Mucosa of stomach (tissue), 1 donor: Measurements from ENCODE around the gene ADARB2.

Source experiments
- H3K27me3 ChIP-seq: one replicate; pipeline ENCODE4 v1.7.0; 2013; ENCODE audit warnings: mild to moderate bottlenecking, low read length; ENCODE audit not compliant: control insufficient read depth, insufficient read depth
- H3K36me3 ChIP-seq: one replicate; pipeline ENCODE4 v1.7.0; 2013; ENCODE audit warnings: low read length; ENCODE audit not compliant: control insufficient read depth, insufficient read depth
- H3K4me1 ChIP-seq: one replicate; pipeline ENCODE4 v1.7.0; 2013; ENCODE audit warnings: mild to moderate bottlenecking, low read length; ENCODE audit not compliant: control insufficient read depth, insufficient read depth
- H3K4me3 ChIP-seq: one replicate; pipeline ENCODE4 v1.7.0; 2013; ENCODE audit warnings: low read length
- H3K9ac ChIP-seq: one replicate; pipeline ENCODE4 v1.7.0; 2013; ENCODE audit warnings: mild to moderate bottlenecking, low read length, moderate library complexity
- H3K9me3 ChIP-seq: one replicate; pipeline ENCODE4 v1.7.0; 2013; ENCODE audit warnings: mild to moderate bottlenecking, low read length, moderate library complexity; ENCODE audit not compliant: control insufficient read depth
- donor health status: Pancreatic carcinoma.

Gene ADARB2

DNA sequence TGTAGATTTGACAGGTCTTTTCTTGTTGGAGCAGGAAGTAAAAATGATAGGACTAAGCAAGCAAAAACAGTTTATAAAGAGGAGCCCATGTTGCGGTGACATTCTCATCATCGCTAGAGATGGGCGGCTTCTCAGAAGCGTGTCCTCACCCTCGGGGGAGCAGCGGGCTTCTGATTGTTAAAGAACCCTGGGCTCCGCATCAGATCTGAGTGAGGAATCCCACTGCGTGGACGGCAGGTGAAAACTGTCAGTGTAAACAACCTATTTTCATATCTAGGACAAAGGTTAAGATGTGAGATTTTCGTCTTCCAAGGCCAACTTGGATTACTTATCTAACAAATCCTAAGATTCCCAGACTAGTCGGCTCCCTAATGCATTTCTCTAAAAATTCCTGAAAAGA, 177.6 kb downstream of the ADARB2 start:
- no peaks in the 10 kb centered on the region for H3K4me1 ChIP-seq
- no peaks in the 10 kb centered on the region for H3K9me3 ChIP-seq
- H3K9ac ChIP-seq: no peak overlapping the region
- no peak overlapping the region for H3K4me3 ChIP-seq
- peaks cover 10% of the 10 kb centered on the region for H3K27me3 ChIP-seq
- H3K36me3 ChIP-seq: no peaks in the 10 kb centered on the region

DNA sequence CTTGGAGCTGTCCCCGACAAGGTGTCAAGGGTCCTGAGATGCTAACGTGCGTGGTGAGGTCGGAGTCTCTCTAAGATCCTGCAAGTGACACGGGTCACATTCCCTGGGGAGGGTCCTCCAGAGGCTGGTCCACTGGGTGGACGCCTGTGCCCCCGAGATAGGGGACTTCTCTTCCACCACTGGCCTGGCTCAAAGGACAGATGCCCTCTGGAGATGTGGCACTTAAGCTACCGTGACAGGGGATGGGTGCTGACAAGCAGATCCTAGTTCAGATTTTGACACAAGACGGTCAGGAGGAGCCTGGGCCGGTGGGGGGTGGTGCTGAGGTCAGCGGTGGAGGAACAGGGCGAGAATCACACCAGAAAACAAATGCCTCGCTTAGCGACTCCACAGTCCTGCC, 178.0 kb downstream of the ADARB2 start:
- Histone ChIP-seq H3K4me1 (no peaks in the 10 kb centered on the region), H3K27me3 (peaks cover 10% of the 10 kb centered on the region), H3K4me3 (no peak overlapping the region)

GRCh38 chr10:1558906-1559305, 178.4 kb downstream of the ADARB2 start:
- Histone ChIP-seq H3K4me1 (no peaks in the 10 kb centered on the region), H3K9ac (no peak overlapping the region), H3K4me3 (no peak overlapping the region), H3K36me3 (no peaks in the 10 kb centered on the region), H3K9me3 (no peaks in the 10 kb centered on the region), H3K27me3 (peaks cover 10% of the 10 kb centered on the region)

More for the DNA sequence above, 178.0 kb downstream of the ADARB2 start:
- H3K36me3 ChIP-seq: no peaks in the 10 kb centered on the region
- H3K9ac ChIP-seq: no peak overlapping the region
- no peaks in the 10 kb centered on the region for H3K9me3 ChIP-seq

GRCh38 chr10:1557081-1557480, 180.2 kb downstream of the ADARB2 start:
- Histone ChIP-seq H3K9me3 (no peaks in the 10 kb centered on the region), H3K27me3 (peaks cover 10% of the 10 kb centered on the region), H3K4me3 (no peak overlapping the region), H3K36me3 (no peaks in the 10 kb centered on the region), H3K9ac (no peak overlapping the region), H3K4me1 (no peaks in the 10 kb centered on the region)

- no peaks in the 10 kb centered on the region for H3K9me3 ChIP-seq
- H3K4me1 ChIP-seq: no peaks in the 10 kb centered on the region
These were observed 180.8 kb downstream of the ADARB2 start for GRCh38 chr10:1556496-1556895.

GRCh38 chr10:1553951-1554350, 183.4 kb downstream of the ADARB2 start:
- H3K9ac ChIP-seq: no peak overlapping the region
- peaks cover under 1% of the 10 kb centered on the region for H3K27me3 ChIP-seq
- no peak overlapping the region for H3K4me3 ChIP-seq
- H3K9me3 ChIP-seq: no peaks in the 10 kb centered on the region
- H3K4me1 ChIP-seq: no peaks in the 10 kb centered on the region
- H3K36me3 ChIP-seq: no peaks in the 10 kb centered on the region

More at GRCh38 chr10:1556496-1556895, 180.8 kb downstream of the ADARB2 start:
- no peak overlapping the region for H3K9ac ChIP-seq
- H3K4me3 ChIP-seq: no peak overlapping the region
- no peaks in the 10 kb centered on the region for H3K36me3 ChIP-seq
- H3K27me3 ChIP-seq: peaks cover 10% of the 10 kb centered on the region

- Histone ChIP-seq H3K4me3 (no peak overlapping the region), H3K36me3 (no peaks in the 10 kb centered on the region), H3K9ac (no peak overlapping the region), H3K9me3 (no peaks in the 10 kb centered on the region), H3K27me3 (no peaks in the 10 kb centered on the region), H3K4me1 (no peaks in the 10 kb centered on the region)
These were observed 184.2 kb downstream of the ADARB2 start for GRCh38 chr10:1552881-1553670.

DNA sequence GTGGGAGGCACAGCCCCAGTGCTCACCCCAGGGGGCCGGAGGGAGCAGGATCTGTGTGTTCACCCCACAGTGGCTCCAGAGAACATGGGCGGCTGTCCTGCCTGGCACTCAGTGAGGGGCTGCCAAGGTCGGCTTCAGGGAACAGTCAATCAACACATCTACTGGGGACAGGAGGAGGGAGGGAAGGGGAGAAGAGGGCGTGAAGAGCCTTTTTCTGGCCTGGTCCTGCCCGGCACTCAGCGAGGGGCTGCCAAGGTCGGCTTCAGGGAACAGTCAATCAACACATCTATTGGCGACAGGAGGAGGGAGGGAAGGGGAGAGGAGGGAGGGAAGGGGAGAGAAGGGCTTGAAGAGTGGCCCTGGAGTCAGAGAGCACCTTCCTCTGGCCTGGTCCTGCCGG, 184.9 kb downstream of the ADARB2 start:
- Histone ChIP-seq H3K4me1 (no peaks in the 10 kb centered on the region), H3K27me3 (no peaks in the 10 kb centered on the region), H3K9ac (no peak overlapping the region), H3K9me3 (no peaks in the 10 kb centered on the region), H3K36me3 (no peaks in the 10 kb centered on the region), H3K4me3 (no peak overlapping the region)

DNA sequence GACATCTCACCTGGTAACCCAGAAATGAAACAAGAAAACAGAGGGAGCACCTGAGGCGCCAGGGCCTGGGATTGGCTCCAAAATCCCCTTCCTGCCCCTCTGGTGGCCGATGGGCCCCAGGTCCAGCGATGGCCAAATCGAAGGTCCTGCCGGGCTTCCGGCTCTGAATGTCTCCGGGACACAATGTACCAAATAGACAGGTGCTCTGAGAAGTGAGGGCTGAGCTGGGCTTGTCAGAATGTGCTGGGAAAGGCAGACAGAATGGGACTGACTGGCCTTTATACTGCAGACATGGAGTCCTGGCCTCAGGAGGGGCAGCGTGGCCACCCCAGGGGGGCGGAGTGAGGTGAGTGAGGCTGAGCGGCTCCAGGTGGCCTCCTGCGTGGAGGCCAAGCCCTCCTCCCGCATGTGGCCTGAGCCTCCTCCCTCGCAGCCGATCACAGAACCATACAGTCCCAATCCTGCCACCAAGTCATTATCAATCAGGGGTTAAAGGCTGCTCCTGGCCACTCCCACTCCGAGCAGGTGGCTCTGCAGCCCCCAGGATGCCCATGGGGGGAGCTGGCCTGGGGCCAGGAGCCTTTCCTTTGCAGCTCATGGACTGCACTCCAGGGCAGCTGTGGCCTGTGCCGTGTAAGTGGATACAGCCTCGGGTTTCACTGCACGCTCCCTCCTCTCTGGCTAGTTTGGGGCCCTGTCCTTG, 185.5 kb downstream of the ADARB2 start:
- Histone ChIP-seq H3K9me3 (no peaks in the 10 kb centered on the region), H3K36me3 (no peaks in the 10 kb centered on the region), H3K27me3 (no peaks in the 10 kb centered on the region), H3K4me1 (no peaks in the 10 kb centered on the region), H3K9ac (no peak overlapping the region), H3K4me3 (no peak overlapping the region)

- no peak overlapping the region for H3K4me3 ChIP-seq
- H3K4me1 ChIP-seq: no peaks in the 10 kb centered on the region
- H3K9me3 ChIP-seq: no peaks in the 10 kb centered on the region
- H3K36me3 ChIP-seq: no peaks in the 10 kb centered on the region
- H3K9ac ChIP-seq: no peak overlapping the region
- H3K27me3 ChIP-seq: no peaks in the 10 kb centered on the region
These were observed 186.7 kb downstream of the ADARB2 start for GRCh38 chr10:1550616-1551015.

- Histone ChIP-seq H3K27me3 (no peaks in the 10 kb centered on the region), H3K9me3 (no peaks in the 10 kb centered on the region), H3K4me1 (no peaks in the 10 kb centered on the region), H3K36me3 (no peaks in the 10 kb centered on the region), H3K9ac (no peak overlapping the region), H3K4me3 (no peak overlapping the region)
These were observed 187.1 kb downstream of the ADARB2 start for GRCh38 chr10:1550291-1550595.

DNA sequence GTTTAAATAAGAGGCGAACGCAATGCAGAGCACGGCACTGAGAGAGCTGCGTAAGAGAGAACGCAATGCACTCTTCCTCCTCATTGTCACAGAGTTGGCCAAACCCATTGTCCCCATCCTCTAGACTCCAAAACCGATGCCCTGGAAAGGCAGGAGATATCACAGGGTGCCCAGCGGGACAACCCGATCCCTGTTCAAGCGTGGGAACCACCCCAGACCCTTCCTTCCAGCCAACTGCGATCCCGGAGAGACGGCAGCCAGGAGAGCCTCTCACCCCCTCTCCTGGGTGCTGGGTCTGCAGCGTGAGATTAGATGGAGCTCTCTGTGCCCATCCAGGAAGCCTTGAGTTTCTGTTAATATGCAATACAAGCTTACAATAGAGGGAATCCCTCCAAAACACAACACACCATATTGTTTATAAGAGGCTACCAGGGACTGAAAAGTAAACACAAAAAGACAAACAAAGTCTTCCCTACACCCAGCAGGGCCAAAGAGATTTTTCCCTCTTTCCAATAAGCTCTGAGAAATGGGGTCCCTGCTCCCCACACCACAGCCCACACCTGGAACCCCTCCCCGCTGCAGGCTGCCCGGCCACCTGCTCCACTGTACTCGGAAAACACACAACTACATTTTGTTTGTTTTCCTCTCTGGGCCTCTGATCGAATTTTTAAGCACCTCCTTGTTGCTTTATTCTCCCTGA, 187.6 kb downstream of the ADARB2 start:
- Histone ChIP-seq H3K27me3 (no peaks in the 10 kb centered on the region), H3K4me3 (no peak overlapping the region), H3K36me3 (no peaks in the 10 kb centered on the region), H3K9ac (no peak overlapping the region), H3K4me1 (no peaks in the 10 kb centered on the region), H3K9me3 (no peaks in the 10 kb centered on the region)
